K562 (cell line): Measurements from ENCODE around the gene CHKB. TPM values are rescaled to one million over a fixed set of nuclear protein-coding genes. Genes with fewer than 3 reads are reported as not detected.

Source experiments
- COPS2 ChIP-seq: fragments of 450-650 bp; conservative IDR thresholded peaks from 2 replicates; pipeline ENCODE4 v1.6.1; 2016; ENCODE audit warnings: mild to moderate bottlenecking, moderate library complexity
- HIVEP1 ChIP-seq: fragments of 250-450 bp; sonication (Bioruptor Pico); IDR thresholded peaks from 2 replicates; pipeline ENCODE4 v1.4.0; 2020; ENCODE audit warnings: mild to moderate bottlenecking
- KDM4B ChIP-seq, 2 experiments: fragments of 450-650 bp in 1 of 2; sonication (generic) in 1 of 2; IDR thresholded peaks; 2 replicates each; pipeline ENCODE4 v1.6.1; 2016 to 2017; ENCODE audit warnings: borderline replicate concordance in 2 of 2, antibody characterized with exemption in 1 of 2, low read depth in 1 of 2, mild to moderate bottlenecking in 1 of 2
- LEF1 ChIP-seq: fragments of 450-650 bp; IDR thresholded peaks from 2 replicates; pipeline ENCODE4 v1.6.1; 2016; ENCODE audit warnings: mild to moderate bottlenecking
- ZFX ChIP-seq: sonication (generic); formaldehyde crosslinking; IDR thresholded peaks from 2 replicates; pipeline ENCODE4 v1.8.0; 2022; ENCODE audit warnings: mild to moderate bottlenecking, missing genetic modification reagents, moderate library complexity
- ZNF431 ChIP-seq: sonication (generic); formaldehyde crosslinking; IDR thresholded peaks from 2 replicates; pipeline ENCODE4 v1.8.0; 2022; ENCODE audit warnings: mild to moderate bottlenecking, missing genetic modification reagents
- ZNF583 ChIP-seq: fragments of 250-450 bp; sonication (Bioruptor Pico); IDR thresholded peaks from 2 replicates; pipeline ENCODE4 v1.4.0; 2020
- ZNF695 ChIP-seq: fragments of 450-650 bp; formaldehyde crosslinking; IDR thresholded peaks from 2 replicates; pipeline ENCODE4 v1.4.0; 2020; ENCODE audit warnings: mild to moderate bottlenecking, moderate library complexity
- polyA plus RNA-seq, 8 experiments: library from polyadenylated mRNA; depleted of rRNA in 4 of 8; stranded (reverse) in 5 of 8; unstranded in 3 of 8; fragments of >200 nt; fragmentation: Nextera tagmentation in 2 of 8; fragmentation: Illumina TruSeq in 1 of 8; extraction: Ambion mirVana in 2 of 8; extraction: Trizol in 1 of 8; gene quantifications; 2 replicates each; pipeline versions ENCODE4 v1.2.1 to v1.2.3, GENCODE V29; 2011 to 2014; ENCODE audit warnings: inconsistent platforms in 1 of 8, missing spikeins in 1 of 8
- total RNA-seq, 7 experiments: library from RNA; depleted of rRNA in 6 of 7; stranded (reverse); fragments of >200 nt in 6 of 7; fragmentation: Illumina TruSeq in 2 of 7; extraction: Trizol in 2 of 7; gene quantifications; 2 replicates each; pipeline versions ENCODE4 v1.2.1 to v1.2.3, GENCODE V29; 2011 to 2021; ENCODE audit warnings: low replicate concordance in 1 of 7
- TF ChIP-seq, protein P1 (sequence below): fragments of 450-650 bp; IDR thresholded peaks from 2 replicates; pipeline ENCODE4 v1.6.1; 2016; ENCODE audit warnings: mild to moderate bottlenecking, moderate library complexity

CHKB gene
- total and polyA plus RNA-seq, 9 of the 15 experiments (the other 6 are each of a cell fraction or from before 2014, with no cell fraction given): 2.7 to 31.0 (median 11.0) TPM

DNA sequence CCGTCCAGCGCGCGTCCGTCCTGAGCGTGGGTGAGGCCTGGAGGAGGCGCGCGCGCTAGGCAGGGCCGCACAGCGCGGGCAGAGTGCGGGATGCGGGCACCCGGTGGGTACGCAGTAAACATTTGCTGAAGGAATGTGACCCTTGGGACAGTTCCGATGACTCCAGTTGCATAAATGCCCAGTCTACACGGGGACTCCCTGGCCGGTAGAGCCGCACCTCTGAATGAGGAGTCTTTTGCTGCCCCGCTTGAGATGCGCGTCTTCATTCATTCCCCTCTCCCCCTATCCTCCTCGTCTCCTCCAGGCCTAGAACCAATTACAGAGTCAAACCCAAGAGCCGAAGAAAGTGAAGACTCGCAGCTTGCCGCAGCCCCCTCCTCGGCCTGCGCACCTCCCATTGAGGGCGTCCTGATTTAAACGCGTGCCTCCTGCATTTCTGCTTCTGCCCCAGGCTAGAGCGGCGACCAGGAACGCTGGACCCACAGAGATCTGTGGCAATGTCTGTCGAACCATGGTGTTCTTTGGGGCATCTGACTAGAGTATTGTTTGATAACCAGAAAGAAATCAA, 729 bp upstream of the CHKB start (continued):
- TF ChIP-seq, protein P1, sequence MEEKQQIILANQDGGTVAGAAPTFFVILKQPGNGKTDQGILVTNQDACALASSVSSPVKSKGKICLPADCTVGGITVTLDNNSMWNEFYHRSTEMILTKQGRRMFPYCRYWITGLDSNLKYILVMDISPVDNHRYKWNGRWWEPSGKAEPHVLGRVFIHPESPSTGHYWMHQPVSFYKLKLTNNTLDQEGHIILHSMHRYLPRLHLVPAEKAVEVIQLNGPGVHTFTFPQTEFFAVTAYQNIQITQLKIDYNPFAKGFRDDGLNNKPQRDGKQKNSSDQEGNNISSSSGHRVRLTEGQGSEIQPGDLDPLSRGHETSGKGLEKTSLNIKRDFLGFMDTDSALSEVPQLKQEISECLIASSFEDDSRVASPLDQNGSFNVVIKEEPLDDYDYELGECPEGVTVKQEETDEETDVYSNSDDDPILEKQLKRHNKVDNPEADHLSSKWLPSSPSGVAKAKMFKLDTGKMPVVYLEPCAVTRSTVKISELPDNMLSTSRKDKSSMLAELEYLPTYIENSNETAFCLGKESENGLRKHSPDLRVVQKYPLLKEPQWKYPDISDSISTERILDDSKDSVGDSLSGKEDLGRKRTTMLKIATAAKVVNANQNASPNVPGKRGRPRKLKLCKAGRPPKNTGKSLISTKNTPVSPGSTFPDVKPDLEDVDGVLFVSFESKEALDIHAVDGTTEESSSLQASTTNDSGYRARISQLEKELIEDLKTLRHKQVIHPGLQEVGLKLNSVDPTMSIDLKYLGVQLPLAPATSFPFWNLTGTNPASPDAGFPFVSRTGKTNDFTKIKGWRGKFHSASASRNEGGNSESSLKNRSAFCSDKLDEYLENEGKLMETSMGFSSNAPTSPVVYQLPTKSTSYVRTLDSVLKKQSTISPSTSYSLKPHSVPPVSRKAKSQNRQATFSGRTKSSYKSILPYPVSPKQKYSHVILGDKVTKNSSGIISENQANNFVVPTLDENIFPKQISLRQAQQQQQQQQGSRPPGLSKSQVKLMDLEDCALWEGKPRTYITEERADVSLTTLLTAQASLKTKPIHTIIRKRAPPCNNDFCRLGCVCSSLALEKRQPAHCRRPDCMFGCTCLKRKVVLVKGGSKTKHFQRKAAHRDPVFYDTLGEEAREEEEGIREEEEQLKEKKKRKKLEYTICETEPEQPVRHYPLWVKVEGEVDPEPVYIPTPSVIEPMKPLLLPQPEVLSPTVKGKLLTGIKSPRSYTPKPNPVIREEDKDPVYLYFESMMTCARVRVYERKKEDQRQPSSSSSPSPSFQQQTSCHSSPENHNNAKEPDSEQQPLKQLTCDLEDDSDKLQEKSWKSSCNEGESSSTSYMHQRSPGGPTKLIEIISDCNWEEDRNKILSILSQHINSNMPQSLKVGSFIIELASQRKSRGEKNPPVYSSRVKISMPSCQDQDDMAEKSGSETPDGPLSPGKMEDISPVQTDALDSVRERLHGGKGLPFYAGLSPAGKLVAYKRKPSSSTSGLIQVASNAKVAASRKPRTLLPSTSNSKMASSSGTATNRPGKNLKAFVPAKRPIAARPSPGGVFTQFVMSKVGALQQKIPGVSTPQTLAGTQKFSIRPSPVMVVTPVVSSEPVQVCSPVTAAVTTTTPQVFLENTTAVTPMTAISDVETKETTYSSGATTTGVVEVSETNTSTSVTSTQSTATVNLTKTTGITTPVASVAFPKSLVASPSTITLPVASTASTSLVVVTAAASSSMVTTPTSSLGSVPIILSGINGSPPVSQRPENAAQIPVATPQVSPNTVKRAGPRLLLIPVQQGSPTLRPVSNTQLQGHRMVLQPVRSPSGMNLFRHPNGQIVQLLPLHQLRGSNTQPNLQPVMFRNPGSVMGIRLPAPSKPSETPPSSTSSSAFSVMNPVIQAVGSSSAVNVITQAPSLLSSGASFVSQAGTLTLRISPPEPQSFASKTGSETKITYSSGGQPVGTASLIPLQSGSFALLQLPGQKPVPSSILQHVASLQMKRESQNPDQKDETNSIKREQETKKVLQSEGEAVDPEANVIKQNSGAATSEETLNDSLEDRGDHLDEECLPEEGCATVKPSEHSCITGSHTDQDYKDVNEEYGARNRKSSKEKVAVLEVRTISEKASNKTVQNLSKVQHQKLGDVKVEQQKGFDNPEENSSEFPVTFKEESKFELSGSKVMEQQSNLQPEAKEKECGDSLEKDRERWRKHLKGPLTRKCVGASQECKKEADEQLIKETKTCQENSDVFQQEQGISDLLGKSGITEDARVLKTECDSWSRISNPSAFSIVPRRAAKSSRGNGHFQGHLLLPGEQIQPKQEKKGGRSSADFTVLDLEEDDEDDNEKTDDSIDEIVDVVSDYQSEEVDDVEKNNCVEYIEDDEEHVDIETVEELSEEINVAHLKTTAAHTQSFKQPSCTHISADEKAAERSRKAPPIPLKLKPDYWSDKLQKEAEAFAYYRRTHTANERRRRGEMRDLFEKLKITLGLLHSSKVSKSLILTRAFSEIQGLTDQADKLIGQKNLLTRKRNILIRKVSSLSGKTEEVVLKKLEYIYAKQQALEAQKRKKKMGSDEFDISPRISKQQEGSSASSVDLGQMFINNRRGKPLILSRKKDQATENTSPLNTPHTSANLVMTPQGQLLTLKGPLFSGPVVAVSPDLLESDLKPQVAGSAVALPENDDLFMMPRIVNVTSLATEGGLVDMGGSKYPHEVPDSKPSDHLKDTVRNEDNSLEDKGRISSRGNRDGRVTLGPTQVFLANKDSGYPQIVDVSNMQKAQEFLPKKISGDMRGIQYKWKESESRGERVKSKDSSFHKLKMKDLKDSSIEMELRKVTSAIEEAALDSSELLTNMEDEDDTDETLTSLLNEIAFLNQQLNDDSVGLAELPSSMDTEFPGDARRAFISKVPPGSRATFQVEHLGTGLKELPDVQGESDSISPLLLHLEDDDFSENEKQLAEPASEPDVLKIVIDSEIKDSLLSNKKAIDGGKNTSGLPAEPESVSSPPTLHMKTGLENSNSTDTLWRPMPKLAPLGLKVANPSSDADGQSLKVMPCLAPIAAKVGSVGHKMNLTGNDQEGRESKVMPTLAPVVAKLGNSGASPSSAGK: peak; percentile 8; the same call in 1 of the 2 replicates
- no peak for TF ChIP-seq ZNF431 (CRISPR knock-in tag)
- no peak for TF ChIP-seq ZNF583 (CRISPR knock-in tag)
- TF ChIP-seq COPS2: no peak
- TF ChIP-seq ZNF695 (CRISPR knock-in tag): no peak
- TF ChIP-seq KDM4B (IDR thresholded peaks at IDR 0.05; ENCODE audit: borderline replicate concordance in 2 of 2, low read depth in 1 of 2): no peak
- TF ChIP-seq HIVEP1: no peak
- TF ChIP-seq LEF1: no peak
- no peak for TF ChIP-seq ZFX (CRISPR knock-in tag)
